DOHH2 (cell line): ENCODE data around the gene MGAM2.

Experiments
- CTCF ChIP-seq: fragments of 200-600 bp; sonication (generic); IDR thresholded peaks from one replicate; pipeline ENCODE4 v1.5.1; 2014; ENCODE audit warnings: antibody characterized with exemption, mild to moderate bottlenecking, low read depth, low read length; ENCODE audit not compliant: poor library complexity, severe bottlenecking
- EZH2phosphoT487 ChIP-seq: fragments of 200-600 bp; sonication (generic); IDR thresholded peaks from 2 replicates; pipeline ENCODE4 v1.6.1; 2017; ENCODE audit warnings: borderline replicate concordance, mild to moderate bottlenecking, antibody characterized with exemption, low read length, moderate library complexity, mixed read lengths

GRCh38 chr7:142100634-142101033 lies 10.9 kb upstream of the MGAM2 start:
- TF ChIP-seq CTCF (no peak), EZH2phosphoT487 (no peak)
